K562 (cell line): ENCODE data around the gene LCN12. TPM values are rescaled to one million over a fixed set of nuclear protein-coding genes. Genes with fewer than 3 reads are reported as not detected.

ENCODE experiments used
- CBX3 ChIP-seq, 2 experiments: IDR thresholded peaks; 1 replicate in 1 of 2; 2 replicates in 1 of 2; pipeline ENCODE4 v1.6.1; 2012; ENCODE audit warnings: inconsistent platforms in 2 of 2, low read length in 2 of 2, borderline replicate concordance in 1 of 2, control low read depth in 1 of 2
- CREB3 ChIP-seq: fragments of 450-650 bp; conservative IDR thresholded peaks from 2 replicates; pipeline ENCODE4 v1.6.1; 2016; ENCODE audit warnings: missing genetic modification characterization, low read depth, mild to moderate bottlenecking, missing compliant biosample characterization, moderate library complexity
- E2F6 ChIP-seq, 2 experiments: IDR thresholded peaks; 2 replicates each; pipeline ENCODE4 v1.6.1; 2011; ENCODE audit warnings: borderline replicate concordance in 1 of 2, control low read depth in 1 of 2, low read depth in 1 of 2, low read length in 1 of 2, mild to moderate bottlenecking in 1 of 2, mixed read lengths in 1 of 2, moderate library complexity in 1 of 2; ENCODE audit not compliant: insufficient read depth in 1 of 2, insufficient read length in 1 of 2, poor library complexity in 1 of 2, severe bottlenecking in 1 of 2; ENCODE audit errors: extremely low read depth in 1 of 2
- FIP1L1 ChIP-seq: fragments of 200-400 bp; formaldehyde crosslinking; IDR thresholded peaks from 2 replicates; pipeline ENCODE4 v1.6.1; 2018; ENCODE audit warnings: mild to moderate bottlenecking, low read depth, low read length; ENCODE audit not compliant: poor library complexity, severe bottlenecking
- FOSL1 ChIP-seq: fragments of 200-800 bp; sonication (Bioruptor generic); conservative IDR thresholded peaks from 2 replicates; pipeline ENCODE4 v1.6.1; 2016; ENCODE audit warnings: missing genetic modification characterization, missing compliant biosample characterization
- GTF2E2 ChIP-seq: fragments of 200-800 bp; sonication (Bioruptor generic); IDR thresholded peaks from 2 replicates; pipeline ENCODE4 v1.6.1; 2016; ENCODE audit warnings: missing genetic modification characterization, missing compliant biosample characterization
- IRF9 ChIP-seq: fragments of 450-650 bp; IDR thresholded peaks from 2 replicates; pipeline ENCODE4 v1.6.1; 2016; ENCODE audit warnings: missing biosample characterization, missing genetic modification characterization
- PHB2 ChIP-seq: fragments of 450-650 bp; IDR thresholded peaks from 2 replicates; pipeline ENCODE4 v1.6.1; 2017; ENCODE audit warnings: low read depth
- PTTG1 ChIP-seq: fragments of 450-650 bp; IDR thresholded peaks from 2 replicates; pipeline ENCODE4 v1.6.1; 2016; ENCODE audit warnings: low read depth, mild to moderate bottlenecking, missing genetic modification characterization, missing compliant biosample characterization
- RERE ChIP-seq: sonication (generic); formaldehyde crosslinking; IDR thresholded peaks from 2 replicates; pipeline ENCODE4 v1.8.0; 2023; ENCODE audit warnings: missing genetic modification reagents, mild to moderate bottlenecking, borderline replicate concordance
- RUNX1 ChIP-seq: sonication (generic); IDR thresholded peaks from 2 replicates; pipeline ENCODE4 v1.6.1; 2016; ENCODE audit warnings: antibody characterized with exemption, low read depth
- TOE1 ChIP-seq, 2 experiments: fragments of 450-650 bp in 1 of 2; sonication (generic) in 1 of 2; formaldehyde crosslinking in 1 of 2; IDR thresholded peaks; 2 replicates each; pipeline versions ENCODE4 v1.7.1 to v1.8.0; 2016 to 2022; ENCODE audit warnings: borderline replicate concordance in 2 of 2, mild to moderate bottlenecking in 2 of 2, antibody characterized with exemption in 1 of 2, inconsistent platforms in 1 of 2, low read depth in 1 of 2, missing genetic modification reagents in 1 of 2, moderate library complexity in 1 of 2
- ZBTB17 ChIP-seq: fragments of 450-650 bp; formaldehyde crosslinking; IDR thresholded peaks from 2 replicates; pipeline ENCODE4 v1.4.0; 2020; ENCODE audit warnings: mild to moderate bottlenecking
- ZNF395 ChIP-seq: fragments of 200-800 bp; sonication (Bioruptor generic); IDR thresholded peaks from 2 replicates; pipeline ENCODE4 v1.6.1; 2017; ENCODE audit warnings: missing genetic modification characterization, missing compliant biosample characterization
- polyA plus RNA-seq, 8 experiments: library from polyadenylated mRNA; depleted of rRNA in 4 of 8; stranded (reverse) in 5 of 8; unstranded in 3 of 8; fragments of >200 nt; fragmentation: Nextera tagmentation in 2 of 8; fragmentation: Illumina TruSeq in 1 of 8; extraction: Ambion mirVana in 2 of 8; extraction: Trizol in 1 of 8; gene quantifications; 2 replicates each; pipeline versions ENCODE4 v1.2.1 to v1.2.3, GENCODE V29; 2011 to 2014; ENCODE audit warnings: inconsistent platforms in 1 of 8, missing spikeins in 1 of 8
- total RNA-seq, 7 experiments: library from RNA; depleted of rRNA in 6 of 7; stranded (reverse); fragments of >200 nt in 6 of 7; fragmentation: Illumina TruSeq in 2 of 7; extraction: Trizol in 2 of 7; gene quantifications; 2 replicates each; pipeline versions ENCODE4 v1.2.1 to v1.2.3, GENCODE V29; 2011 to 2021; ENCODE audit warnings: low replicate concordance in 1 of 7

Gene LCN12
- total and polyA plus RNA-seq, 9 of the 15 experiments (the other 6 are each of a cell fraction or from before 2014, with no cell fraction given) = 0.05 TPM; not detected in 8

GRCh38 chr9:136943291-136944211 lies 8.5 kb upstream of the LCN12 start (continued):
- TF ChIP-seq RERE (no peak), GTF2E2 (no peak), CREB3 (no peak), ZNF395 (CRISPR knock-in tag) (no peak), RUNX1 (no peak), FIP1L1 (peak; percentile 75), ZBTB17 (CRISPR knock-in tag) (no peak), IRF9 (tag) (no peak), TOE1 (IDR thresholded peaks at IDR 0.05; ENCODE audit: borderline replicate concordance) (0 out of 2 replicates have a peak, but pooled peaks have one; percentile 32), TOE1 (CRISPR knock-in tag; IDR thresholded peaks at IDR 0.05; ENCODE audit: borderline replicate concordance, low read depth) (no peak), PTTG1 (no peak), E2F6 (IDR thresholded peaks at IDR 0.05; ENCODE audit: borderline replicate concordance in 1 of 2, extremely low read depth in 1 of 2, insufficient read depth in 1 of 2, insufficient read length in 1 of 2, low read depth in 1 of 2, low read length in 1 of 2, poor library complexity in 1 of 2, severe bottlenecking in 1 of 2) (peak in 1 of 2 experiments; percentile 19), CBX3 (IDR thresholded peaks at IDR 0.05; ENCODE audit: borderline replicate concordance in 1 of 2, low read length in 2 of 2) (no peak), PHB2 (no peak), FOSL1 (no peak)
